Esophagus squamous epithelium (tissue), 5 donors: ENCODE results near the gene ADGRV1. TPM values are rescaled to one million over a fixed set of nuclear protein-coding genes. Genes with fewer than 3 reads are reported as not detected.
"Not testable (repeated sequence)": the region's sequence is repeated elsewhere in the genome, so short reads cannot be mapped to it uniquely, and the experiment has no call there.

Experiments used
- DNase-seq: peaks from one replicate; lab custom pipeline; 2025; lab: John Stamatoyannopoulos, UW
- H3K27ac ChIP-seq, 4 donors: fragments of 200-600 bp; sonication (generic); one replicate each; pipeline ENCODE4 v1.5.1; 2016 to 2019; ENCODE audit warnings: mild to moderate bottlenecking in 1 of 4
- H3K27me3 ChIP-seq, 4 donors: fragments of 200-600 bp; sonication (generic); 1 replicate in 3 of 4; 2 replicates in 1 of 4; pipeline versions ENCODE4 v1.5.1 to v1.6.0; 2017 to 2021; ENCODE audit warnings: antibody characterized with exemption in 1 of 4
- H3K36me3 ChIP-seq, 3 donors: fragments of 200-600 bp; sonication (generic); one replicate each; pipeline ENCODE4 v1.5.1; 2016 to 2019
- H3K4me1 ChIP-seq, 3 donors: fragments of 200-600 bp; sonication (generic); one replicate each; pipeline ENCODE4 v1.5.1; 2017 to 2019
- H3K4me3 ChIP-seq, 4 donors: fragments of 200-600 bp; sonication (generic); 1 replicate in 3 of 4; 2 replicates in 1 of 4; pipeline ENCODE4 v1.5.1; 2016 to 2019; ENCODE audit warnings: mild to moderate bottlenecking in 2 of 4, moderate library complexity in 1 of 4
- H3K9me3 ChIP-seq, 3 donors: fragments of 200-600 bp; sonication (generic); one replicate each; pipeline ENCODE4 v1.5.1; 2016 to 2019
- CTCF ChIP-seq, 6 experiments: fragments of 450-650 bp in 4 of 6; fragments of 200-600 bp in 2 of 6; sonication (generic) in 2 of 6; IDR thresholded peaks; one replicate each; pipeline ENCODE4 v1.5.1; 2016 to 2019; ENCODE audit warnings: antibody characterized with exemption in 6 of 6, mild to moderate bottlenecking in 4 of 6, moderate library complexity in 4 of 6
- POLR2A ChIP-seq, 4 donors: fragments of 450-650 bp; IDR thresholded peaks; one replicate each; pipeline ENCODE4 v1.6.1; 2017; ENCODE audit warnings: antibody characterized with exemption in 4 of 4, mild to moderate bottlenecking in 4 of 4, moderate library complexity in 3 of 4
- WGBS, 2 donors: methylation state at CpG; one replicate each; pipeline ENCODE4 v1.1.5; 2018; 5-methylcytosine and 5-hydroxymethylcytosine counted together
- intact Hi-C: fragments of 100-400 bp; cut with DNase I; formaldehyde crosslinking; loops from one replicate; pipeline ENCODE4 v1.15.0; 2022
- total RNA-seq, 4 donors: library from RNA; depleted of rRNA; stranded (reverse); fragments of >200 nt; gene quantifications; one replicate each; pipeline ENCODE4 v1.1.0, GENCODE V29; 2016
- donor health status: DM: yes; HTN: yes; CAD: no.

ADGRV1 gene
- total RNA-seq, 4 donors from 2014 or later = 1.9 to 14.1 (median 4.0) TPM

- WGBS, 2 donors = 86 to 87% methylated on average over 6 of the region's 6 CpGs
- Histone ChIP-seq H3K4me1 (peaks cover 0 to 17% (median 0%) of the 10 kb centered on the region in 3 donors), H3K9me3 (no peaks in the 10 kb centered on the region), H3K36me3 (no peaks in the 10 kb centered on the region), H3K27ac (no peak overlapping the region), H3K4me3 (no peak overlapping the region), H3K27me3 (no peaks in the 10 kb centered on the region)
- TF ChIP-seq CTCF (IDR thresholded peaks at IDR 0.05) (no peak), POLR2A (IDR thresholded peaks at IDR 0.05) (no peak)
- intact Hi-C loops = no loop called here
- no peak for DNase-seq
Observed at GRCh38 chr5:91030521-91031401, 472.2 kb downstream of the ADGRV1 start.

- H3K4me3 ChIP-seq = no peak overlapping the region
- TF ChIP-seq POLR2A (IDR thresholded peaks at IDR 0.05) (no peak), CTCF (IDR thresholded peaks at IDR 0.05) (no peak)
- no peak overlapping the region for H3K27ac ChIP-seq
- no peaks in the 10 kb centered on the region for H3K27me3 ChIP-seq
- H3K36me3 ChIP-seq = no peaks in the 10 kb centered on the region
- intact Hi-C loops = no loop called here
- 100% methylated on average over 1 of the region's 1 CpG for WGBS, 2 donors
- peaks cover 0 to 14% (median 0%) of the 10 kb centered on the region in 3 donors for H3K4me1 ChIP-seq
- no peak for DNase-seq
- no peaks in the 10 kb centered on the region for H3K9me3 ChIP-seq
Observed at GRCh38 chr5:91031402-91031752, 472.8 kb downstream of the ADGRV1 start.

GRCh38 chr5:91032125-91032524 lies 473.5 kb downstream of the ADGRV1 start:
- no peaks in the 10 kb centered on the region for H3K36me3 ChIP-seq
- WGBS, 2 donors = 82% methylated on average over 5 of the region's 5 CpGs
- H3K27ac ChIP-seq = no peak overlapping the region
- H3K4me1 ChIP-seq = peaks cover 0 to 13% (median 0%) of the 10 kb centered on the region in 3 donors
- TF ChIP-seq CTCF (IDR thresholded peaks at IDR 0.05) = no peak
- no peak for TF ChIP-seq POLR2A (IDR thresholded peaks at IDR 0.05)
- no peak for DNase-seq
- intact Hi-C loops = no loop called here
- no peaks in the 10 kb centered on the region for H3K27me3 ChIP-seq
- no peak overlapping the region for H3K4me3 ChIP-seq
- no peaks in the 10 kb centered on the region for H3K9me3 ChIP-seq

GRCh38 chr5:91033370-91033769 lies 474.8 kb downstream of the ADGRV1 start:
- Histone ChIP-seq H3K9me3 (no peaks in the 10 kb centered on the region), H3K4me1 (peaks cover 0 to 5% (median 4%) of the 10 kb centered on the region in 3 donors), H3K4me3 (no peak overlapping the region), H3K36me3 (no peaks in the 10 kb centered on the region), H3K27ac (no peak overlapping the region), H3K27me3 (no peaks in the 10 kb centered on the region)
- WGBS, 2 donors = 58 to 69% methylated on average over 1 of the region's 1 CpG
- no peak for DNase-seq
- no peak for TF ChIP-seq CTCF (IDR thresholded peaks at IDR 0.05)
- no peak for TF ChIP-seq POLR2A (IDR thresholded peaks at IDR 0.05)
- intact Hi-C loops = no loop called here

- intact Hi-C loops = no loop called here
- TF ChIP-seq POLR2A (IDR thresholded peaks at IDR 0.05) = no peak
- TF ChIP-seq CTCF (IDR thresholded peaks at IDR 0.05) = no peak
- Histone ChIP-seq H3K4me1 (peaks cover 0 to 14% (median 5%) of the 10 kb centered on the region in 3 donors), H3K27ac (no peak overlapping the region), H3K36me3 (no peaks in the 10 kb centered on the region), H3K27me3 (no peaks in the 10 kb centered on the region), H3K9me3 (no peaks in the 10 kb centered on the region), H3K4me3 (no peak overlapping the region)
- no peak for DNase-seq
- 53 to 56% methylated on average over 2 of the region's 2 CpGs for WGBS, 2 donors
Observed at GRCh38 chr5:91038180-91038808, 479.7 kb downstream of the ADGRV1 start.

- 100% methylated on average over 1 of the region's 1 CpG; no CpG with 5 or more reads in 1 of the 2 donors for WGBS, 2 donors
- intact Hi-C loops, DNase-seq, H3K9me3 ChIP-seq, H3K27ac ChIP-seq, H3K36me3 ChIP-seq, H3K27me3 ChIP-seq, H3K4me3 ChIP-seq: not testable (repeated sequence)
- peaks cover 0 to 14% (median 5%) of the 10 kb centered on the region in 3 donors for H3K4me1 ChIP-seq
Observed at GRCh38 chr5:91041132-91041531, 482.5 kb downstream of the ADGRV1 start.
